ENCODE measurements around the gene SLC39A5. TPM values are rescaled to one million over a fixed set of nuclear protein-coding genes. Genes with fewer than 3 reads are reported as not detected.
"Not testable (repeated sequence)": the region's sequence is repeated elsewhere in the genome, so short reads cannot be mapped to it uniquely, and the experiment has no call there.

Gene SLC39A5
- total and polyA plus RNA-seq, 8 donors: 0.29 to 6.6 (median 3.9) TPM; not detected in 1

DNA sequence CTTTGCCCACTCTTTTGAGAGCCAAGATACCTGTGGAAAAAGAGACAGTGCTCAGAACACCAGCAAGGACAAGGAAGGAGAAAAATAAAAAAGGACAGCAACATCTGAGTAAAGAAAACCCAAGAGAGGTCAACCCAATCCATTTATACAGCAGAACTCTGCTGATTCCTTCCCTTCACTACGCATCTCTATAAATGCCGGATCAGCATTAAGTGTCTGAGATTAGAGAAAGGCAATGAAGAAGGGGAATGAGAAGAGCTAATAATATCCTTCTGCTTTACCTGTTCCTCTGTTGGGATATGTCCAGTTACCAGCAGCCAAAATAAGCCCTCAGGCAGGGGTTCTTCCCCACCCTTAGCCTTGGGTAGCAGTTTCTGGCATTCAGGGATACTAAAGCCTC, 52.7 kb downstream of the SLC39A5 start:
- H3K27me3 ChIP-seq: no peaks in the 10 kb centered on the region
- peaks cover 0 to 16% of the 10 kb centered on the region in 2 donors for H3K4me1 ChIP-seq
- no peak overlapping the region for H3K27ac ChIP-seq
- H3K4me3 ChIP-seq: no peak overlapping the region
- TF ChIP-seq, protein P1, sequence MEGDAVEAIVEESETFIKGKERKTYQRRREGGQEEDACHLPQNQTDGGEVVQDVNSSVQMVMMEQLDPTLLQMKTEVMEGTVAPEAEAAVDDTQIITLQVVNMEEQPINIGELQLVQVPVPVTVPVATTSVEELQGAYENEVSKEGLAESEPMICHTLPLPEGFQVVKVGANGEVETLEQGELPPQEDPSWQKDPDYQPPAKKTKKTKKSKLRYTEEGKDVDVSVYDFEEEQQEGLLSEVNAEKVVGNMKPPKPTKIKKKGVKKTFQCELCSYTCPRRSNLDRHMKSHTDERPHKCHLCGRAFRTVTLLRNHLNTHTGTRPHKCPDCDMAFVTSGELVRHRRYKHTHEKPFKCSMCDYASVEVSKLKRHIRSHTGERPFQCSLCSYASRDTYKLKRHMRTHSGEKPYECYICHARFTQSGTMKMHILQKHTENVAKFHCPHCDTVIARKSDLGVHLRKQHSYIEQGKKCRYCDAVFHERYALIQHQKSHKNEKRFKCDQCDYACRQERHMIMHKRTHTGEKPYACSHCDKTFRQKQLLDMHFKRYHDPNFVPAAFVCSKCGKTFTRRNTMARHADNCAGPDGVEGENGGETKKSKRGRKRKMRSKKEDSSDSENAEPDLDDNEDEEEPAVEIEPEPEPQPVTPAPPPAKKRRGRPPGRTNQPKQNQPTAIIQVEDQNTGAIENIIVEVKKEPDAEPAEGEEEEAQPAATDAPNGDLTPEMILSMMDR (IDR thresholded peaks at IDR 0.05): no peak
- H3K36me3 ChIP-seq: peaks cover 0 to 88% of the 10 kb centered on the region in 2 donors
- no peaks in the 10 kb centered on the region for H3K9me3 ChIP-seq
- ATAC-seq (no peak), DNase-seq (no peak)
- intact Hi-C loops (cut with DNase I): no loop called here

DNA sequence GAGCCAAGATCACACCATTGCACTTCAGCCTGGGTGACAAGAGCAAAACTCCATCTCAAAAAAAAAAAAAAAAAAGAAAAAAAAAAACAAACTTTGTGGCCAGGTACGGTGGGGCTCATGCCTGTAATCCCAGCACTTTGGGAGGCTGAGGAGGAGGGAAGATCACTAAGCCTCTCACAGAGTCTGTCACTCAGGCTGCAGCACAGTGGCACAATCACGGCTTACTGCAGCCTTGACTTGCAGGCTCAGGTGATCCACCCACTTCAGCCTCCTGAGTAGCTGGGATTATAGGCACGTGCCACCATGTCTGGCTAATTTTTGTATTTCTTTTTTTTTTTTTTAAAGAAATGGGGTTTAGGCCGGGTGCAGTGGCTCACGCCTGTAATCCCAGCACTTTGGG, 54.4 kb downstream of the SLC39A5 start:
- intact Hi-C loops (cut with DNase I); H3K27ac ChIP-seq; ATAC-seq; H3K27me3 ChIP-seq; H3K4me3 ChIP-seq; H3K9me3 ChIP-seq; DNase-seq: not testable (repeated sequence)
- H3K4me1 ChIP-seq: peaks cover 0 to 33% of the 10 kb centered on the region in 2 donors
- H3K36me3 ChIP-seq: peaks cover 0 to 72% of the 10 kb centered on the region in 2 donors

DNA sequence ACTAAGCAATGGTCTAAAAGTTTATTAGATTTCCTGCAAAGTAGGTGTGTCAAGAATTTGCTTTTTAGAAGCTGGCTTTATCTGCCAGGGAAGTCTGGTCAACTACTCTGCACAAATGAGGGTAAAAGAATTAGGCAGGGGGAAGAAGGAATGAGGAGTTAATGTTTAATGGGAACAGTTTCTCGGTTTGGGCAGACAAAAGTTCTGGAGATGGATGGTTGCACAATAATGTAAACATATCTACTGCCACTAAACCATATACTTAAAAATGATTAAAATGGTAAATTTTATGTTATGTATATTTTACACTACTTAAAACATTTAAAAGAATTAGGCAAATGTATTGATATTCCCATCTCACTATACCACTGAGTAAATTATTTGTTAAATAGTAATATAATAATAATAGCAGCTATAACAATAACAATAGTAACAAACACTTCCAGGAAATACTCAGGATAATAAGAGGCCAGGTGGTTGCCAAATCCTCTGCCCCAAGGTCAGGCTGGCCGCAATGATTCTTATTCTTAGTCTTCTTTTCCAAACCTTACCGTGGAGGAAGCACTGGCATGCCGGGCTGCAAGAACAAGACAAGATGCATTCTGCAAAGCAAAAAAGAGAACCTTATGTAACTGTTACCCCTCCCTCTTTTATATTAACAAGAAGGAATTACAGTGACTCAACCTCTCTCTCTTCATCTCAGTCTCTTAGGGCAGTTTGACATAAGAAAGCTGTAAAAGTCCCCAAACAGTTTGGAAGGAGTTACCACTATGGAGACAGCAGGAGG, 56.4 kb downstream of the SLC39A5 start:
- intact Hi-C loops (cut with DNase I): no loop called here
- Histone ChIP-seq H3K9me3 (no peaks in the 10 kb centered on the region), H3K36me3 (peaks cover 0 to 68% of the 10 kb centered on the region in 2 donors), H3K4me1 (peaks cover 0 to 40% of the 10 kb centered on the region in 2 donors), H3K27me3 (no peaks in the 10 kb centered on the region), H3K4me3 (no peak overlapping the region), H3K27ac (peak overlapping the region in 1 of 2 donors; percentile 59)
- DNase-seq (no peak), ATAC-seq (peak; percentile 59)
- TF ChIP-seq, protein P1 (IDR thresholded peaks at IDR 0.05): no peak

Other genes with a start within 250 kb of the SLC39A5 start
- gene SUOX, start 232.8 kb upstream of the SLC39A5 start, total RNA-seq: 10 to 100 TPM; 26.1 to 26.3 TPM
- 10 to 100 TPM; 36.0 to 49.6 (median 42.7) TPM for gene SUOX, start 232.8 kb upstream of the SLC39A5 start, polyA plus RNA-seq (ENCODE audit: insufficient read length in 6 of 6)
- gene IKZF4, start 209.0 kb upstream of the SLC39A5 start, total RNA-seq: 1 to 10 TPM; 7.5 to 8.5 TPM
- 10 to 100 TPM; 22.2 to 28.3 (median 23.8) TPM for gene IKZF4, start 209.0 kb upstream of the SLC39A5 start, polyA plus RNA-seq (ENCODE audit: insufficient read length in 6 of 6)
- 10 to 100 TPM; 37.9 to 43.1 TPM for gene RPS26, start 188.1 kb upstream of the SLC39A5 start, total RNA-seq
- gene RPS26, start 188.1 kb upstream of the SLC39A5 start, polyA plus RNA-seq (ENCODE audit: insufficient read length in 6 of 6): 100 to 1,000 TPM; 106 to 778 (median 131) TPM
- gene ERBB3, start 149.9 kb upstream of the SLC39A5 start, total RNA-seq: 10 to 100 TPM; 38.6 to 88.8 TPM
- 10 to 100 TPM; 77.8 to 96.1 (median 82.1) TPM for gene ERBB3, start 149.9 kb upstream of the SLC39A5 start, polyA plus RNA-seq (ENCODE audit: insufficient read length in 6 of 6)
- 100 to 1,000 TPM in 1 of 2 donors, 10 to 100 TPM in 1; 62.0 to 103 TPM for gene PA2G4, start 125.5 kb upstream of the SLC39A5 start, total RNA-seq
- 100 to 1,000 TPM; 120 to 151 (median 133) TPM for gene PA2G4, start 125.5 kb upstream of the SLC39A5 start, polyA plus RNA-seq (ENCODE audit: insufficient read length in 6 of 6)
- gene RPL41, start 113.4 kb upstream of the SLC39A5 start, total RNA-seq: 1,000 to 10,000 TPM; 3,023 to 3,157 TPM
- 1,000 to 10,000 TPM; 6,005 to 6,852 (median 6,180) TPM for gene RPL41, start 113.4 kb upstream of the SLC39A5 start, polyA plus RNA-seq (ENCODE audit: insufficient read length in 6 of 6)
- gene ZC3H10, start 111.8 kb upstream of the SLC39A5 start, total RNA-seq: 1 to 10 TPM; 6.0 to 8.7 TPM
- 1 to 10 TPM; 4.2 to 6.7 (median 5.5) TPM for gene ZC3H10, start 111.8 kb upstream of the SLC39A5 start, polyA plus RNA-seq (ENCODE audit: insufficient read length in 6 of 6)
- 100 to 1,000 TPM; 102 to 116 TPM for gene ESYT1, start 101.8 kb upstream of the SLC39A5 start, total RNA-seq
- gene ESYT1, start 101.8 kb upstream of the SLC39A5 start, polyA plus RNA-seq (ENCODE audit: insufficient read length in 6 of 6): 10 to 100 TPM; 80.9 to 94.5 (median 90.2) TPM
- 10 to 100 TPM; 32.6 to 43.1 TPM for gene MYL6B, start 77.5 kb upstream of the SLC39A5 start, total RNA-seq
- gene MYL6B, start 77.5 kb upstream of the SLC39A5 start, polyA plus RNA-seq (ENCODE audit: insufficient read length in 6 of 6): 100 to 1,000 TPM; 153 to 193 (median 173) TPM
- gene MYL6, start 71.7 kb upstream of the SLC39A5 start, total RNA-seq: 1,000 to 10,000 TPM; 1,768 to 1,773 TPM
- 1,000 to 10,000 TPM; 1,831 to 2,250 (median 2,105) TPM for gene MYL6, start 71.7 kb upstream of the SLC39A5 start, polyA plus RNA-seq (ENCODE audit: insufficient read length in 6 of 6)
- gene SMARCC2, start 40.6 kb upstream of the SLC39A5 start, total RNA-seq: 10 to 100 TPM; 84.3 to 84.9 TPM
- gene SMARCC2, start 40.6 kb upstream of the SLC39A5 start, polyA plus RNA-seq (ENCODE audit: insufficient read length in 6 of 6): 100 to 1,000 TPM; 113 to 139 (median 121) TPM
- gene RNF41, start 8.1 kb upstream of the SLC39A5 start, total RNA-seq: 10 to 100 TPM; 50.3 to 51.4 TPM
- 10 to 100 TPM; 41.5 to 47.1 (median 42.0) TPM for gene RNF41, start 8.1 kb upstream of the SLC39A5 start, polyA plus RNA-seq (ENCODE audit: insufficient read length in 6 of 6)
- gene NABP2, start 5.7 kb upstream of the SLC39A5 start, total RNA-seq: 10 to 100 TPM; 32.6 to 33.8 TPM
- 10 to 100 TPM; 21.8 to 28.5 (median 24.7) TPM for gene NABP2, start 5.7 kb upstream of the SLC39A5 start, polyA plus RNA-seq (ENCODE audit: insufficient read length in 6 of 6)
- gene ANKRD52, start 28.3 kb downstream of the SLC39A5 start, total RNA-seq: 10 to 100 TPM; 33.3 to 39.3 TPM
- 10 to 100 TPM; 24.6 to 40.1 (median 31.7) TPM for gene ANKRD52, start 28.3 kb downstream of the SLC39A5 start, polyA plus RNA-seq (ENCODE audit: insufficient read length in 6 of 6)
- gene COQ10A, start 36.9 kb downstream of the SLC39A5 start, total RNA-seq: 10 to 100 TPM in 1 of 2 donors, 1 to 10 TPM in 1; 9.4 to 10.9 TPM
- gene COQ10A, start 36.9 kb downstream of the SLC39A5 start, polyA plus RNA-seq (ENCODE audit: insufficient read length in 6 of 6): 10 to 100 TPM; 13.6 to 19.8 (median 14.8) TPM
- 100 to 1,000 TPM; 193 to 213 TPM for gene CS, start 70.3 kb downstream of the SLC39A5 start, total RNA-seq
- gene CS, start 70.3 kb downstream of the SLC39A5 start, polyA plus RNA-seq (ENCODE audit: insufficient read length in 6 of 6): 100 to 1,000 TPM; 162 to 190 (median 177) TPM
- 100 to 1,000 TPM; 135 to 152 TPM for gene CNPY2, start 85.9 kb downstream of the SLC39A5 start, total RNA-seq
- gene CNPY2, start 85.9 kb downstream of the SLC39A5 start, polyA plus RNA-seq (ENCODE audit: insufficient read length in 6 of 6): 100 to 1,000 TPM; 126 to 168 (median 146) TPM
- 10 to 100 TPM; 49.9 to 58.4 TPM for gene PAN2, start 103.9 kb downstream of the SLC39A5 start, total RNA-seq
- gene PAN2, start 103.9 kb downstream of the SLC39A5 start, polyA plus RNA-seq (ENCODE audit: insufficient read length in 6 of 6): 100 to 1,000 TPM in 1 of 6 donors, 10 to 100 TPM in 5; 66.7 to 107 (median 82.0) TPM
- 1 to 10 TPM in 1 of 2 donors, under 1 TPM in 1; 0.73 to 1.0 TPM for gene IL23A, start 108.8 kb downstream of the SLC39A5 start, total RNA-seq
- gene IL23A, start 108.8 kb downstream of the SLC39A5 start, polyA plus RNA-seq (ENCODE audit: insufficient read length in 6 of 6): 1 to 10 TPM in 3 of 6 donors, under 1 TPM in 3; 0.69 to 1.3 (median 1.0) TPM
- gene STAT2, start 130.1 kb downstream of the SLC39A5 start, total RNA-seq: 100 to 1,000 TPM; 175 to 187 TPM
- gene STAT2, start 130.1 kb downstream of the SLC39A5 start, polyA plus RNA-seq (ENCODE audit: insufficient read length in 6 of 6): 100 to 1,000 TPM; 133 to 194 (median 162) TPM
- not detected for gene APOF, start 132.8 kb downstream of the SLC39A5 start, total RNA-seq
- gene APOF, start 132.8 kb downstream of the SLC39A5 start, polyA plus RNA-seq (ENCODE audit: insufficient read length in 6 of 6): under 1 TPM in 3 of 6 donors, not detected in 3; 0.13 to 0.18 (median 0.13) TPM
- gene TIMELESS, start 219.4 kb downstream of the SLC39A5 start, total RNA-seq: 10 to 100 TPM; 15.0 to 22.1 TPM
- gene TIMELESS, start 219.4 kb downstream of the SLC39A5 start, polyA plus RNA-seq (ENCODE audit: insufficient read length in 6 of 6): 10 to 100 TPM; 27.1 to 38.0 (median 32.3) TPM
- gene MIP, start 224.6 kb downstream of the SLC39A5 start, total RNA-seq: not detected
- gene MIP, start 224.6 kb downstream of the SLC39A5 start, polyA plus RNA-seq (ENCODE audit: insufficient read length in 6 of 6): under 1 TPM in 1 of 6 donors, not detected in 5; 0.18 TPM
- gene SPRYD4, start 238.5 kb downstream of the SLC39A5 start, total RNA-seq: 1 to 10 TPM; 2.5 to 3.3 TPM
- 1 to 10 TPM; 4.6 to 5.9 (median 5.7) TPM for gene SPRYD4, start 238.5 kb downstream of the SLC39A5 start, polyA plus RNA-seq (ENCODE audit: insufficient read length in 6 of 6)

Data from left lung (tissue), 10 donors.